NCI-H82 (cell line): Measurements from ENCODE around the gene CEP95.
"Not testable (repeated sequence)": the region's sequence is repeated elsewhere in the genome, so short reads cannot be mapped to it uniquely, and the experiment has no call there.

ENCODE experiments used
- DNase-seq: peaks from one replicate; lab custom pipeline; 2025; lab: John Stamatoyannopoulos, UW

Gene CEP95

GRCh38 chr17:64573214-64573613, 66.4 kb downstream of the CEP95 start:
- DNase-seq, result no peak

- no peak for DNase-seq
These were observed 67.9 kb downstream of the CEP95 start for GRCh38 chr17:64574646-64575045.

DNA sequence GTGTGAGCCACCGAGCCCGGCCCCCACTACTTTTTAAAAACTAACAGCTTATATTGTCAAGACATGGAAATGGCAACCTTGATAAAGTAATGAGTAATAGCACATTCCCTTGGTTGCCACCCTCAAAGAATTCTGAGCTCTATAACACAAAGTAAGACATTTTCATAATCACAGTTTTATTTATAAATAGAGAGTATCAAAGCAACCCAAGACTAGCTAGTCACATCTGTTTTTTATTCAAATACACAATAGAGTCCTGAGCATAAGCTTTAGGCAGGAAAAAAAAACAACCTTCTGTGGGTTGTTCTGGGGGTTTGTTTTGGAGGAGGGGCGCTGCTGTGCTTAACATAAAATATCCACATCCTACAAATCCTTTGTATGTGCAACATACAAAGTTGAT, 68.7 kb downstream of the CEP95 start:
- no peak for DNase-seq

- not testable (repeated sequence) for DNase-seq
These were observed 70.2 kb downstream of the CEP95 start for GRCh38 chr17:64577025-64577424.

DNA sequence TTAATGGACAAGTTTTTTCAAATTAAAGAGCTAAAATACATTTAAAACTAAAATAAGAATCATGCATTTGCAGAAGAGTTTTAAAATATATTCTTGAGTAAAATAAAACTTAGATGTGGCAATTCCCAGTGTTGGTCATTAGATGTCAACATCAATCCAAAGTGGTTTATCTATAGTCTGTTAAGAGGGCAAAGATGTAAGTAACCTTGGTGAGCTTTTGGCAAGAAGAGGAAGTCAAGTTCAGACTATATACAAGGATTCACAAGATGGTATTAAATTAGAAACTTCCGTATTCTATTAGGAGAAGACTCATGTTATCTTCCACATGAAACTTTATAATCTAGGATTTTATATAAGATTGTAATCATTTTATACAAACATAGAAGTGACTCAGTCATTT, 73.1 kb downstream of the CEP95 start:
- DNase-seq, result no peak

- DNase-seq, result no peak
These were observed 73.9 kb downstream of the CEP95 start for GRCh38 chr17:64580384-64581315.

GRCh38 chr17:64583038-64583437, 76.3 kb downstream of the CEP95 start:
- no peak for DNase-seq

GRCh38 chr17:64585146-64585545, 78.4 kb downstream of the CEP95 start:
- no peak for DNase-seq
